HG02885 (cell line): Measurements from ENCODE around the gene LIX1.
"Not testable (repeated sequence)": the region's sequence is repeated elsewhere in the genome, so short reads cannot be mapped to it uniquely, and the experiment has no call there.

Experiments used
- ATAC-seq: cut with Tn5 transposase; IDR thresholded peaks from one replicate; pipeline ENCODE4 v1.9.1; 2021; ENCODE audit warnings: mild to moderate bottlenecking; ENCODE audit not compliant: unreplicated experiment, poor library complexity

Gene LIX1

DNA sequence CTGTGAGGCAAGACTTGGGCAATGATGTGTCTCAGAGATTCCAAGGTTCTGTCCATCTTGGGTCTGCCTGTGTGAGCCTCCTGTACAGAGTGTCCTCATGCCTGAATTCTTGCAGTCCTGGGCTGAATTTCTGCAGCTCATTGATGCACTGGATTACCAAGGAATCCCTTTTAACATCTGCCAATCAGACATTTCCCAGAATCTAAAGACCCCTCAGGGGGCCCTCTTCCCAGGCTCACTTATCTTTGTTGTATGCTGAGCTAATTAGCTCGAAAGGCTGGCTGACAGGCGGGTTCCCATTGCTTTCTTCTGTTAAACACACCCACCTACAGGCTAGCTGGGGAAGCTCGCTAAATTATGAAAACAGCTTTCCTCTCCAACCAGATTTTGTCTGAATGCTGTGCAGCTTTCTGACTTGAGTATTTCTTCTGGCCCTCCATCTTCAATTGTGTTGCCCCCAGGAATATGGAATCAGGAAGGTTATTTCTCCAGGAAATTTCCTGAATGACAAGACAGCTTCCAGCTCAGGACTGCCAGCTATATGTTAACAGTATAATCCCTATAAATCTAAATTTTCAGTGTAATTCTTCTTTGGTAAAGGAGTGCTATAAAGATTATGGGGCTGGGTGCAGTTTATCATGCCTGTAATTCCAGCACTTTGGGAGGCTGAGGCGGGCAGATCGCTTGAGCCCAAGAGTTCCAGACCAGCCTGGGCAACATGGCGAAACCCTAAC is at the start of gene LIX1:
Gene LIX1, minus strand, starts transcription at position 91 of the 734 bp plus-strand sequence. Its CDS starts 35 bp downstream, at position 56.
- ATAC-seq, result peak; percentile 96

DNA sequence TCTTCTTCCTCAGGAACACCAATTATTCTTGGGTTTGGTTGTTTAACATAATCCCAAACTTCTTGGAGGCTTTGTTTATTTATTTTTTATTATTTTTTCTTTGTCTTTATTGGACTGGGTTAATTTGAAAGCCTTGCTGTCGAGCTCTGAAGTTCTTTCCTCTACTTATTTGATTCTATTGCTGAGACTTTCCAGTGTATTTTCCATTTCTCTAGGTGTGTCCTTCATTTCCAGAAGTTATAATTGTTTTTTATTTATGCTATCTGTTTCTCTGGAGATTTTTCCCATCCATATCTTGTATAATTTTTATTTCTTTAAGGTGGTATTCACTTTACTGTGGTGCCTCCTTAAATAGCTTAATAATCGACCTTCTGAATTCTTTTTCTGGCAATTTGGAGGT is 49.5 kb upstream of the LIX1 start:
- ATAC-seq, result no peak

DNA sequence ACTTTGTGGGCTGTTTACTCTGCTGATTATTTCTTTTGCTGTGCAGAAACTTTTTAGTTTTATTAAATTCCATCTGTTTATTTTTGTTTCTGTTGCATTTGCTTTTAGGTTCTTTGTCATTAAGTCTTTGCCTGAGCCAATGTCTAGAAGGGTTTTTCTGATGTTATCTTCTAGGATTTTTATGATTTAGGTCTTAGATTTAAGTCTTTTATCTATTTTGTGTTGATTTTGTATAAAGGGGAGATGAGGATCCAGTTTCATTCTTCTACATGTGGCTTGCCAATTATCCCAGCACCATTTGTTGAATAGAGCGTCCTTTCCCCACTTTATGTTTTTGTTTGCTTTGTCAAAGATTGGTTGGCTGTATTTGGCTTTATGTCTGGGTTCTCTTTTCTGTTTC is 47.1 kb upstream of the LIX1 start:
- not testable (repeated sequence) for ATAC-seq

- no peak for ATAC-seq
These were observed 41.5 kb upstream of the LIX1 start for GRCh38 chr5:97183930-97184213.

GRCh38 chr5:97183100-97183929 is 40.9 kb upstream of the LIX1 start, which contains the start of gene RIOK2:
TSS of gene RIOK2 (minus strand) at chr5:97183247. CDS start at chr5:97183191, 56 bp downstream.
- ATAC-seq, result peak; percentile 93

DNA sequence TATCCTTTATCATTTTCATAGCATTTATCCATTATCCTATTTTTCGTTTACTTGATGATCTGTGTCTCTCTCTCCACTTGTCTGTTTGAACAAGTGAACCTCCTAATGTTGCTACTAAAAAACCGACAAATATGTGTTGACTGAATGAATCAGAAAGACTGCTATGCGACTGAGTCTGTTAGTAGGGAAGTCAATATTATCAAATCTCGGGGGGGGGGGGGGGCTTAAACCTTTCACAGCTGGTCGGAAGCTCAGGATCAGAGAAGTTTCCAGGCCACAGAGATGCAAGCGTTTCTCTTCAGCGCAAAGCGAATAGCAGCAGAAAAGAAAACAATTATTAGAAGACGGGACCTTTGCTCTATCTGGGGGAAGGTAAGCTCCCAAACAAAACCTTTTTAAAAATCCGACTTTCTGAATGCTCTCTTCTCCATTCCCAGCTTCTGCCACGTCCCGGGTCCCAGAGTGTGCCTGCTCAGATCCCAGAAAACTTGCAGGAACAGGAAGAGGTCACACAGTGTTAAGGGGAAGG is 40.2 kb upstream of the LIX1 start:
- no peak for ATAC-seq

- no peak for ATAC-seq
These were observed 39.6 kb upstream of the LIX1 start for GRCh38 chr5:97181856-97182545.

DNA sequence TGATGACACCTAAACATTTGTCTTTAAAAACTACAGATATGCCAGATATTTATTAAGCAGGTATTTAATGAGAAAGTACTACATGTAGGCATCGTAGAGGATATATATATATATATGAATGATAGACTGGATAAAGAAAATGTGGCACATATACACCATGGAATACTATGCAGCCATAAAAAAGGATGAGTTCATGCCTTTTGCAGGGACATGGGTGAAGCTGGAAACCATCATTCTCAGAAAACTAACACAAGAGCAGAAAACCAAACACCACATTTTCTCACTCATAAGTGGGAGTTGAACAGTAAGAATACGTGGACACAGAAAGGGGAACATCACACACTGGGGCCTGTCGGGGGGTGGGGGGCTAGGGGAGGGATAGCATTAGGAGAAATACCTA is 37.0 kb upstream of the LIX1 start:
- ATAC-seq, result not testable (repeated sequence)

- no peak for ATAC-seq
These were observed 29.8 kb upstream of the LIX1 start for GRCh38 chr5:97172227-97172626.

DNA sequence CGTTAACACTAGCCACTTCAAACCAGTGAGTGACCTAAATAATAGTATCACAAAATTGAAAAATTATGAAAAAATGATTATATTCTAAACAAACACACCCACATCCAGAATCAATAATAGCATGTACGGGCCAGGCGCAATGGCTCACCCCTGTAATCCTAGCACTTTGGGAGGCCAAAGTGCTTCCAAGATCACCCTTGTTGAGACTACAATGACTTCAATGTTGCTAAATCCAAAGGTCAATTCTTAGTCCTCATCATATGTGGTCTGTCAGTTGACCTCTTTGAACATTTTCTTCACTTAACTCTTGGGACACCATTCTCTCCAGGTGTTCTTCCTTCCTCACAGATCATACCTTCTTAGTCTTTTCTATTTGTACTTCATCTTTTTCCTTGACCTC is 29.3 kb upstream of the LIX1 start:
- ATAC-seq, result no peak

DNA sequence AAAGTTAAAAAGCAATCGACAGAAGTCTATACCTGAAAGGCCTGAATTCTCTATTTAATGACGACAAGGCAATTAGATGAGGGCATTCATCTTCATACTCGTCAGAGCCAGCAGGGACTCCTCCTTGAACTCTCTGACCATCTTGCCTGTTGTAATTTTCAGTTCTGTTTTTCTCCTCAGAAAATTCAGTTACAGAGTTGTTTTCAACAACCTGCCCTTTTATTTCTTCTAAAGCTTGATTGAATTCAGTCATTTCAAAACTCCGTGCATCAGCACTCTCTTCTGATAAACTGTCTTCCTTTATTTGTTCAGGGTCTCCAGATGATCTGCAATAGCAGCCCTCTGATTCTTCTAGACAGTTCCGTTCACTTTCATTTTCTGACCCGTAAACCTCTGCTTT is 25.0 kb upstream of the LIX1 start:
- ATAC-seq, result peak; percentile 76

DNA sequence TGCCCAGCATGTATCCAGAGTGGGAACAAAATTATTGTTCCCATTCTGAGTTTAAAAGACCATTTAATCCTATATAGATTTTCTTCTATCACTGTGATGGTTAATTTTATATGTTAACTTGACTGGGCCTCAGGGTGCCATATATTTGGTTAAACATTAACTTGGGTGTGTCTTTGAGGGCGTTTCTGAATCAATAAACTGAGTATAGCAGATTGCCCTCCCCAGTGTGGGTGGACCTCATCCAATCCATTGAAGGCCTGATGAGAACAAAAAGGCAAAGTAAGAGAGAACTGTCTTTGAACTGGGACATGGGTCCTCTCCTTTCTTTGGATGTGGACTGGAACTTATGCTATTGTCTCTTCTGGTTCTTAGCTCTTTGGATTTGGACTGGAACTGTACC is 23.3 kb upstream of the LIX1 start:
- no peak for ATAC-seq

DNA sequence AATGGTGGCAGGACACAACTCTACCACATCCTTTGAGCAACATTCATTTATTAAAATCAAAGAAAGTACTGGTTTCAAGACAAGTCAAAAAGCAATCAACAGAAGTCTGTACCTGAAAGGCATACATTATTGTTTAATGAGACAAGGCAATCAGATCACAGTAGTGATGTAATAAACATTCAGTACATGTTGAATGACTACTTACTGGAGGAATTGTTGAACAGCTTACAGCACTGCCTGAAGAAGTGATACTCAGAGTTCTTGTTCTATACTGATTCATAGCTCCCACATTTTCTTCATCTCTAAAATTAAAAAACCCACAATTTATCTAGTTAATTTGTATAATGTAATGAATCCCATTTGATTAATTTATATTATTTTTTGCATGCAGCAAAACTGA is 22.4 kb upstream of the LIX1 start:
- no peak for ATAC-seq

DNA sequence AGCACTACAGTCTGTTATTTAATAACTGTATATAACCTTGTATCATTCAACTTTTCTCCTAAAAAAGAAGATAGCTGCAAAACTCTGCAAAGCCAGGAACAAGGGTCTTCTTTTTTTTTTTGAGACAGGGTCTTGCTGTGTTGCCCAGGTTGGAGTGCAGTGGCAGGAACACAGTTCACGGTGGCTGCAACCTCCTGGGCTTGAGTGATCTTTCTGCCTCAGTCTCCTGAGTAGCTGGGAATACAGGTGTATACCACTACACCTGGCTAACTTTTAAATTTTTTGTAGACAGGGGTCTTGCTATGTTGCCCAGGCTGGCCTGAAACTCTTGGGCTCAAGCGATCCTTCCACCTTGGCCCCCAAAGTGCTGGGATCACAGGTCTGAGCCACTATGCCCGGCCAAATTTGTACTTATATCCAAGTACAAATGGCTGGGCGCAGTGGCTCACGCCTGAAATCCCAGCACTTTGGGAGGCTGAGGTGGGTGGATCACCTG is 21.4 kb upstream of the LIX1 start:
- no peak for ATAC-seq

GRCh38 chr5:97163360-97163764 is 21.0 kb upstream of the LIX1 start:
- no peak for ATAC-seq

DNA sequence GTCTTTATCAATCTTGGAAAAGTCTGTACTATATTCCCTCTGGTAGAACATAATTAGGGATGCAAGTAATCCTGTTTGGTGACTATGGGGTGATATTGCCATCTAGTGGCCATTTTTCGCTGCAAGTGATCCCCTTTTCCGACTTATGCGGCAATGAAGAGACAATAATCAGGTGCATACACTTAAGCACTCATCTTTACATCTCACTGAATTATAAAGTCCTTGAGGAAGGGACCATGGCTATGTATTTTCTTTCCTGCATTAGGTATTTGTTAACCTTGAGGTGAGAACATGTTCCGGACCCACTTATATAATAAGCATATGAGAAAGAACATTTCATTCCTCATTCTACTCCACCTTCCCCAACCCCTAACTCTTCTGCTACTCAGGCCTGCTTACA is 19.6 kb upstream of the LIX1 start:
- peak; percentile 50 for ATAC-seq

DNA sequence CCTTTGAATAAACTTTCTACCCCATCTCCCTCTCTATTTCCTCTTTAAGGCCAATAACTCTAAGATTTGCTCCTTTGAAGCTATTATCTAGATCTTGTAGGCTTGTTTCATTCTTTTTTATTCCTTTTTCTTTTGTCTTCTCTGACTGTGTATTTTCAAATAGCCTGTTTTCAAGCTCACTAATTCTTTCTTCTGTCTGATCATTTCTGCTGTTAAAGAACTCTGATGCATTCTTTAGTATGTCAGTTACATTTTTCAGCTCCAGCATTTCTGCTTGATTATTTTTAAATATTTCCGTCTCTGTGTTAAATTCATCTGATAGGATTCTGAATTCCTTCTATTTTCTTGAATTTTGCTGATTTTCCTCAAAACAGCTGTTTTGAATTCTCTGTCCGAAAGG is 15.3 kb upstream of the LIX1 start:
- no peak for ATAC-seq

DNA sequence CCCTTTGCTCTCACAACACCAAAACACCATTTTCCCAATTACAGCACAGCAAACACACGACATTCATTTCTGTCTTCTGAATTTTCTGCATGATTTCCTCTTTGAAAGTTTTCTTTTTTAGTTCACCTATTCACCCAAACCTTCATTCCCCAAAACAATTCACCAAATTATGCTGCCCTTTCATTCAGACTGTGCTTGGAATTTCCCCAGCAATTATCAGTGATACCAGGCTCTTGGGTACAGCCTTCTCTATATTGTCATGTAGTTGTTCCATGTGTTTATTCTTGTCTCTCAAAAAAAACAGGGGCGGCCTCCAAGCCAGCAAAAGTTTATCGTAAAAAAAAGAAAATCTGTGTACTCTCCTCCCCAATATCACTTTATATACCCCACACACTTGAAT is 9.0 kb upstream of the LIX1 start:
- no peak for ATAC-seq

GRCh38 chr5:97150401-97150800 is 8.0 kb upstream of the LIX1 start:
- ATAC-seq, result no peak

- ATAC-seq, result no peak
These were observed 7.3 kb upstream of the LIX1 start for GRCh38 chr5:97149709-97150108.

DNA sequence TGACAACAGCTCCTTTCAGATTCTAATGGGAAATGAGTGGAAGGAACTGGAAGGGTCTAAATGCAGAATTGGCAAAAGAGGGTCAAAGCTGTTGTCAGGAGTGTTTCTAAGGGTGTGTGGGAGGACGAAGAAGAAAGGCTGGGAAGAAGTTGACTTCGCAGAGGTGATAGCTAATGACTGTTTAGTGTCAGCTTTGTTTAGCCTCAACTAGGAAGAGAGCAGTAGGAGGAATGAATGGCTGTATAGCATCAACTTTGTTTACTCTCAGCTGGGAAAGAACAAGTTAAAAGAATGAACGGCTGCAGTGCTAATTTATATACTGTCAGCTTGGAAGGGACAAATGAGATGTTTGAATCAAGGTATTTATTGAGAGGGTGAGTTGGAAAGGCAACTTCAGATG is 5.9 kb upstream of the LIX1 start:
- ATAC-seq, result no peak
